Stimulated activated CD4-positive, alpha-beta T cell treated with anti-CD3 and anti-CD28 coated beads, Interleukin-2, amount 100 ng/mL, for 48 hours (primary cell): ENCODE data around the gene PLXNA2.

Experiments used
- DNase-seq, 2 donors: peaks; one replicate each; pipeline ENCODE4 v3.0.0-alpha.2; 2020

Gene PLXNA2

DNA sequence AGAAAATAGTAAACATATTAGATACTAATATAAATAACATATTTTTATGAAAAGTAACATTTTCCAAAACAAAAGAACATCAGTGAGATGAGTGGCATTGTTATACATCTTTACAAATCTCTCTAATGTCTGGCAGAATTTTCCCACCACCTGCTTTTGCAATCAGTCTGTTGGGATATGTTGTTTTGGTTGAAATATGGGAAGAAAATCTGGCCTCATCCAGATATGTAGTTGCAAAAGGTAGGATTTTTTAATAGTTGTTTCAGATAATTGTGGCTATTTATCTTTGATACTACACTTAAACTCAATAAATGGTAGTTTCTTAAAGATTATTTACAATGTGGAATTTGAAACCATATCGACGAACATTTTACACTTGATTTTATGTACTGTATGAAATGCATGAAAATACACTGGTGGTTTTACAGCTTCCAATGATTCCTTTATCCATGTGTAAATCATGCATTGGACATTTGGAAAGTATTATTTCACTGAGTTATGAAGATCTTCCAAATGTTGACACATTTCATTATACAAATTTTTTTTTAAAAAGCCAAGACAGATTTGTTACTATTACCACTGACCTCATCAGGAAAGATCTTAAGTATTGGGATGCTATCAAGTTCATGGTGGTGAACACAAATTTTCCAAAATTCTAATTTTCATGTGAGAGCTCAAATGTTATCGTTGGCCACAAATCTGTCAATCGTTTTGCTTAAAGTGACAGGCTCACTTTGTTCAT lies 259.2 kb downstream of the PLXNA2 start:
- DNase-seq: no peak

DNA sequence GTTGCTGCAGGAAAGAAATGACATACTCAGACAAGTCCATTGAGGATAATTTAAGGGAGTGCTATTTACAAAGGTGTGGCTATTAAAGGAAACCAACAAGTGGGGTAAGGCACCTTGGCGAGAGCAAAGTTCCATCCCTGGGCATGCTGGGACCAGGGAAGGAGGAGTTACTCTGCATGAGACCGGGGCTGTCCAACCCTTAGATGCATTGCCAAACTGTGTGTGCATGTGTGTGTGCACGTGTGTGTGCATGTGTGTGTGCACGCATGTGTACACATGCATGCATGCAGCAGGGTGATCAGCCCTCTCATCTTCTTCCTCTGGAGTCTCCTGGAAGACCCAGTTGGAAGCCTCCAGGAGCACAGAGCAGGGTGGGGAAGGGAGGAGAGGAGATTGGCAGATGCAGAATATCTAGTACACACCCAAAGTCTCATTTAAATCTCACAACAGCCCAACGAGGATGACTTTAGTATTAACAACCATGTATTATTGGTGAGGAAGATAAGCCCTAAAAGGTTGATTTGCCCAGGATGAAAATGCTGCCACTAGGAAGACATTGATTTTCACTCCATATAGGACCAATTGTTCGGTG lies 261.0 kb downstream of the PLXNA2 start:
- DNase-seq: no peak

DNA sequence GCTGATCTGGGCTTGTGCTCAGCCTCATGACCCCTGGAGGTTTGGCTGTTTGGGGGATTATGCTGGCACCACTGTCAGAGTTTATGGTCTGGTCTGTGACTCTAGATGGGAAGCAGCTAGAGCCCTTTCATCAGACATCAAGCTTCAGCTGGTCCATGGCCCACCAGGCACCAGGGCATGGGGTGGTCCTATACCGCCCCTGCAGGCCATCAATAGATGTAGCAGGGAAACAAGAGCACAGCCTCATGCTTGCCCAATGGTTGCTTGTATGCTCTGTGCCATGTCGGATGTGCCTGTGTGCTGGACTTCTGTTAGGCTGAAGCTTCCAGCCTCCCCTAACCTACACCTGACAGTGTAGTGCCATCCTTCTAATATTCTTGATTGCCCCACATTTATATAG lies 262.2 kb downstream of the PLXNA2 start:
- no peak for DNase-seq

DNA sequence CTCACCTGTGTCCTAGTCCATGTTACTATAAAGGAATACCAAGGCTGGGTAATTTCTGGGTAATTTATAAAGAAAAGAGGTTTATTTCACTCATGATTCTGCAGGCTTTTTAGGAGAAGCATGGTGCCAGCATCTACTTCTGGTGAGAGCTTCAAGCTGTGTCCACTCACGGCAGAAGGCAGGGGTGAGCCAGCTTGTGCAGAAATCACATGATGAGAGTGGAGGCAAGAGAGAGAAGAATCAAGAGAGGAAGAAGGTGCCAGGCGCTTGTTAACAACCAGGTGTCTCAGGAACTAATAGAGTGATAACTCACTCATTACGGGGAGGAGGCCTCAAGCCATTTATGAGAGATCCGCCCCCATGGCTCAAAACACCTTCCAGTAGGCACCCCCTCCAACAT lies 265.7 kb downstream of the PLXNA2 start:
- DNase-seq: no peak

DNA sequence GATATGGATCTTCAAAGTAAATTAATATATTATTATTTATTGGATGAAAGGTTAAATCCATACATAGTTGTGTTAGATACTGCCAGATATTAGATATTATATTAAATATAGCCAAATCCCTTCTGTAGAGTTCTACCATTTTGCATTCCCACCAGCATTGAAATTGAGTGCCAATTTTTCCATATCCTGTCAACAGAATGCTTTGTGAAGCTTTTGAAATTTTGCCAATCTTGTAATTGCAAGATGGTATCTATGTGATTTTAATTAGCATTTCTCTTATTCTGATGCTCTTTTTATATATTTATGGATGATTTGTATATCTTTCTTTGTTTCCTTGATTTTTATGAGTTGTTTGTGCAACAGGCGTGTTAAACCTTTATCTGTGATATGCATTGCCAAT lies 266.3 kb downstream of the PLXNA2 start:
- DNase-seq: no peak

DNA sequence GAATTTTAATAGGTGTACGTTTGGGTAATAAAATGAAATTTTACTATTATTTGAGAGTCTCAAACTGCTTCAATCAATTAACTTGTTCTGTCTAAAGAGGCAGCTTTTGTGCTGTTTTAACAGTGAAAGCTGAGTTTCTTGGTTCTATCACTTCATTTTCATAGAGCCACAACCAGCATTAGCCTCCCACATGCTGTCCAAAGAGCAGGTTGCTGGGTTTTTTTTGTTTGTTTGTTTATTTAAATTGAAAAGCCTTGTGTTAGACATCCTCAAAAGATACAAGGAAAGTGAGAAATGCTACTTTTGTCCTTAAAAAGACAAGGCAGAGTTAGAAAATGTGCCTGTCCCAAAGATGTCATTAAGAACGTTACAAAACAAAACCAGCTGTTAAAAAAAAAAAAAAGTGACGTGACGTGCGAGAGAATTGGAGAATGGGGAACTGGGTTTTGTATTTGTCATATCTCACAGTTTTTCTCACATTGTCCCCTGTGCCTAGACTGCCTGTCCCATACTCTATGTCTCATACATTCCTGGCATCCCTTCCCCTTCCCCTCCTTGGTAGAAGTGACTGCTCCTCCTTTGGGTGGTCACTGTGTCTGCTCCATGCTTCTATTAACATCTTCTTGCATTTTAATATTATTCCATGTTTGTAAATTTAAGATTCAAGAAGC lies 270.2 kb downstream of the PLXNA2 start:
- DNase-seq: no peak

DNA sequence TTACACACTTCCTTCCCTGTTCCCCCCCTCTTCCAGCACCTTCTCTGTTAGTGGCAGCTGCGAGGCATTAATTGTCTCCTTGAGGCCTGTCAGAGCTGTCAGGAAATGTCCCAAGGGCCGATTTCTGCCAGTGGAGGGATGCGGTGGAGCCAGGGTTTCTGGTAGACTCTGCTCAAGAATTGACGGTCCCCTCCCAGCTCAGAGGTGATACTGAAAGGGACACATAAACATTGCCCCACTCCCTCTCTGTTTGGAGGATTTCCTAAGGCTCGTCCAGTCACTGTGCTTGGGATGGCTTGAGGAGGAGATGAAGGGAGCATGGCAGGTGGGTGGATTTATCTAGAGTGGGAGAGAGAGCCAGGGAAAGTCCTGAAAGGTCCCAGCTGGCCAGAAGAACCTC lies 271.8 kb downstream of the PLXNA2 start:
- no peak for DNase-seq
